Brain microvascular endothelial cell (primary cell): ENCODE results near the gene USP10.
A peak's percentile ranks its signal among the peaks of the same experiment; 100 is the strongest.

Experiments used
- DNase-seq: peaks from one replicate; pipeline ENCODE4 v3.0.0-alpha.2; 2020
- H3K27ac ChIP-seq: fragments of 250-450 bp; sonication (Bioruptor Pico); 2 replicates; pipeline ENCODE4 v1.5.1; 2020; ENCODE audit warnings: mild to moderate bottlenecking, moderate library complexity
- H3K27me3 ChIP-seq: fragments of 250-450 bp; sonication (Bioruptor Pico); replicated peaks from 2 replicates; pipeline ENCODE4 v1.5.1; 2020; ENCODE audit warnings: mild to moderate bottlenecking
- H3K36me3 ChIP-seq: fragments of 250-450 bp; sonication (Bioruptor Pico); replicated peaks from 2 replicates; pipeline ENCODE4 v1.5.1; 2020; ENCODE audit warnings: mild to moderate bottlenecking
- H3K4me3 ChIP-seq: 2 replicates; pipeline ENCODE4 v1.5.1; 2011; ENCODE audit warnings: low read depth, mild to moderate bottlenecking, control low read depth, low read length, moderate library complexity
- in situ Hi-C: cut with HindIII; loops from 2 replicates; pipeline ENCODE4 v1.10.0; 2017; ENCODE audit warnings: low sequenced_read_pairs, low pct_ligation_motif_present
- TF ChIP-seq, protein P1 (sequence below): IDR thresholded peaks from 2 replicates; pipeline ENCODE4 v1.5.1; 2011; ENCODE audit warnings: low read depth, mild to moderate bottlenecking, moderate library complexity, low read length, control low read depth, inconsistent platforms; ENCODE audit errors: missing control alignments

Gene USP10

DNA sequence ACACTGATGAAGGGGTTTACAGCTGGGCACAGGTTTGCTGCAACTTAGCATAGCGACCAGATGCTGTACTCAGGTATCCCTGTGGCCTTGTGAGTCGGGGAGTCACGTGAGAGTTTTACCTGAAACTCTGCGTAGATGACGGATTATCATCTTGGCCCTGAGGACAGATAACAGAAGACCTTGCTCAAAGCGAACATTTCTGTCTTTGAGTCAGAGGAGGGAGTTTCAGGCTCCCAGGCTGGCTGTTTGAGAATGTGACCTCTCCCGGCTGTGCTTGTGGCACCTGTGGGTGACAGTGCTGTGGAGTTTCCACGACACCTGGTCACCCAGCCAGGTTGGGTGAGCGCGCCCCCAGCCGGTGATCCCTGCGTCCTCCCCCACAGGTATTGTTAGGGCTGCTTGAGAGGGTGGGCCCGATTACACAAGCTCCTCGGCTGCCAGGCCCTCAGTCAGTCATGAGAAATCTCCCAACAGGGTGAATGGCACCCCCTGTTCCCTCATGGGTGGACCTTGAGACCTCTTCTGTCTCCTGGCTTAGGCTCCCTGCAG lies 75.5 kb downstream of the USP10 start:
- Histone ChIP-seq H3K36me3 (peaks cover 63% of the 10 kb centered on the region), H3K27me3 (no peaks in the 10 kb centered on the region), H3K27ac (peak overlapping the region; percentile 63), H3K4me3 (no peak overlapping the region)
- TF ChIP-seq, protein P1, sequence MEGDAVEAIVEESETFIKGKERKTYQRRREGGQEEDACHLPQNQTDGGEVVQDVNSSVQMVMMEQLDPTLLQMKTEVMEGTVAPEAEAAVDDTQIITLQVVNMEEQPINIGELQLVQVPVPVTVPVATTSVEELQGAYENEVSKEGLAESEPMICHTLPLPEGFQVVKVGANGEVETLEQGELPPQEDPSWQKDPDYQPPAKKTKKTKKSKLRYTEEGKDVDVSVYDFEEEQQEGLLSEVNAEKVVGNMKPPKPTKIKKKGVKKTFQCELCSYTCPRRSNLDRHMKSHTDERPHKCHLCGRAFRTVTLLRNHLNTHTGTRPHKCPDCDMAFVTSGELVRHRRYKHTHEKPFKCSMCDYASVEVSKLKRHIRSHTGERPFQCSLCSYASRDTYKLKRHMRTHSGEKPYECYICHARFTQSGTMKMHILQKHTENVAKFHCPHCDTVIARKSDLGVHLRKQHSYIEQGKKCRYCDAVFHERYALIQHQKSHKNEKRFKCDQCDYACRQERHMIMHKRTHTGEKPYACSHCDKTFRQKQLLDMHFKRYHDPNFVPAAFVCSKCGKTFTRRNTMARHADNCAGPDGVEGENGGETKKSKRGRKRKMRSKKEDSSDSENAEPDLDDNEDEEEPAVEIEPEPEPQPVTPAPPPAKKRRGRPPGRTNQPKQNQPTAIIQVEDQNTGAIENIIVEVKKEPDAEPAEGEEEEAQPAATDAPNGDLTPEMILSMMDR, result no peak
- in situ Hi-C loops, result no loop called here
- DNase-seq, result no peak

DNA sequence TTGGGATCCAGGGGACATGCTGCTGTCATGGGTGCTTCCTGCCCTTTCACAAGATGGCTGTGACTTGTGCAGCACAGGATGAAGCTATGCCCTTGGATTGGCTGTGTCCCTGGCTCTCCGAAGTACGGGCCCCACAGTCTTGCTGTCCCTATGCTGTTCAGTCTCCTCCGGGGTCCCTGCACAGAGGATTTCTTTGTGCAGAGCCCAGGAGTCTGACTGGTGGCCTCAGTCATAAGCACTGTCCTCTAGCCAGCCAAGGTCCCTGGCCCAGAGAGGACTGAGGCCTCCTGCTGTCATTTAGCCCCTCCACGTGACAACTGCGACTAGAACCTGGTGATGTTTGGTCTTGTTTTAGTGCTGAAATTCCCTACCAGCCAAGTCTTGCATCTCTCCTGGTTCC lies 77.6 kb downstream of the USP10 start:
- H3K27me3 ChIP-seq, result no peaks in the 10 kb centered on the region
- no peak for DNase-seq
- H3K4me3 ChIP-seq, result no peak overlapping the region
- H3K36me3 ChIP-seq, result peaks cover 64% of the 10 kb centered on the region
- TF ChIP-seq, protein P1, result no peak
- in situ Hi-C loops, result no loop called here
- no peak overlapping the region for H3K27ac ChIP-seq

DNA sequence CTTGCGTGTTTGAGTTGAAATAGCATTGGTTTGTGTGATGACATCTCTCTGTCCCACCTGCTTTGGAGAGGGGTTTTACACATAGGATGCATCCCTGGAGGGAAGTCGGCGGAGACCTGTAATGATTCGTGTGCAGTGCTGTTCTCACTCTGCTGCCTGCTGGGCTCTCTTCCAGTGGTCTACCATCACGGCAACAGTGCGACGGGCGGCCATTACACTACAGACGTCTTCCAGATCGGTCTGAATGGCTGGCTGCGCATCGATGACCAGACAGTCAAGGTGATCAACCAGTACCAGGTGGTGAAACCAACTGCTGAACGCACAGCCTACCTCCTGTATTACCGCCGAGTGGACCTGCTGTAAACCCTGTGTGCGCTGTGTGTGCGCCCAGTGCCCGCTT lies 78.9 kb downstream of the USP10 start:
- no peaks in the 10 kb centered on the region for H3K27me3 ChIP-seq
- no peak overlapping the region for H3K27ac ChIP-seq
- in situ Hi-C loops, result no loop called here
- H3K4me3 ChIP-seq, result no peak overlapping the region
- DNase-seq, result no peak
- peaks cover 51% of the 10 kb centered on the region for H3K36me3 ChIP-seq
- TF ChIP-seq, protein P1, result no peak

GRCh38 chr16:84780063-84780462 lies 80.3 kb downstream of the USP10 start:
- TF ChIP-seq, protein P1, result no peak
- in situ Hi-C loops, result no loop called here
- peaks cover 44% of the 10 kb centered on the region for H3K36me3 ChIP-seq
- H3K27me3 ChIP-seq, result no peaks in the 10 kb centered on the region
- no peak overlapping the region for H3K27ac ChIP-seq
- no peak for DNase-seq
- no peak overlapping the region for H3K4me3 ChIP-seq

DNA sequence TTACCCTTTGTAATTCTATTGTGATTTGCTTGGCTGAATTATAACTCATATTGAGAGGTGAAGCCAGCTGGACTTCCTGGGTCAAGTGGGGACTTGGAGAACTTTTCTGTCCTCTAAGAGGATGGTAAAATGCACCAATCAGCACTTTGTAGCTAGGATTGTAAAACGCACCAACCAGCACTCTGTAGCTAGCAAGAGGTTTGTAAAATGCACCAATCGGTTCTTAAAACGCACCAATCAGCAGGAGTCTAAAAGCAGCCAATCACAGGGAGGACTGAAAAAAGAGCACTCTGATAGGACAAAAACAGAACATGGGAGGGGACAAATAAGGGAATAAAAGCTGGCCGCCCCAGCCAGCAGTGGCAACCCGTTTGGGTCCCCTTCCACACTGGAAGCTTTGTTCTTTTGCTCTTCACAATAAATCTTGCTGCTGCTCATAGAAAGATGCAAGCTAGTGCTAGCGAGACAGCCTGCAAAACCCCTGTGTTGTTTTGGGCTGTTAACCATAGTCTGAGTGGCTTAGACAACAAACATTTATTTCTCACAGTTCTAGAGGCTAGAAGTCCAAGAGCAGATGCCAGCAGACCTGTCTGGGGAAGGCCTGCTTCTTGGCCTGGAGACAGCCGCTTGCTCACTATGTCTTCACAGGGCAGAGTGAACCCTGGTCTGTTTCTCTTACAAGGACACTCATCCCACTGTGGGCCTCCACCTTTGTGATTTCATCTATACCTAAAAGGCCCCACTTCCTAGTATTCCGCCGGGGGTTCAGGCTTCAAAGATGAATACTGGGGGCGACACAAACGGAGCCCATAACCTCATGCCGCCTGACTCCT lies 81.0 kb downstream of the USP10 start:
- DNase-seq, result no peak
- H3K27me3 ChIP-seq, result no peaks in the 10 kb centered on the region
- peaks cover 37% of the 10 kb centered on the region for H3K36me3 ChIP-seq
- TF ChIP-seq, protein P1, result no peak
- H3K4me3 ChIP-seq, result no peak overlapping the region
- in situ Hi-C loops, result no loop called here
- no peak overlapping the region for H3K27ac ChIP-seq
